Upper lobe of left lung (tissue), 6 donors: ENCODE data around the gene RNF8. TPM values are rescaled to one million over a fixed set of nuclear protein-coding genes. Genes with fewer than 3 reads are reported as not detected.

ENCODE experiments used
- ATAC-seq, 2 donors: fragments of 200-7000 bp; cut with Tn5 transposase; one replicate each; pipeline ENCODE4 v1.9.1; 2022; ENCODE audit warnings: mild to moderate bottlenecking in 2 of 2, moderate library complexity in 2 of 2; ENCODE audit not compliant: low FRiP score in 2 of 2
- DNase-seq, 2 donors: peaks; one replicate each; pipeline ENCODE4 v3.0.0-alpha.2; 2019 to 2020
- H3K27ac ChIP-seq, 4 donors: fragments of 200-600 bp; sonication (generic); one replicate each; pipeline ENCODE4 v1.5.1; 2016 to 2019
- H3K27me3 ChIP-seq, 4 donors: fragments of 200-600 bp; sonication (generic); one replicate each; pipeline ENCODE4 v1.5.1; 2017 to 2019
- H3K36me3 ChIP-seq, 4 donors: fragments of 200-600 bp; sonication (generic); one replicate each; pipeline ENCODE4 v1.5.1; 2016 to 2019
- H3K4me1 ChIP-seq, 4 donors: fragments of 200-600 bp; sonication (generic); one replicate each; pipeline ENCODE4 v1.5.1; 2018 to 2019
- H3K4me3 ChIP-seq, 4 donors: fragments of 200-600 bp; sonication (generic); one replicate each; pipeline ENCODE4 v1.5.1; 2017 to 2019; ENCODE audit warnings: mild to moderate bottlenecking in 2 of 4, moderate library complexity in 1 of 4
- H3K9me3 ChIP-seq, 4 donors: fragments of 200-600 bp; sonication (generic); one replicate each; pipeline ENCODE4 v1.5.1; 2018 to 2019
- CTCF ChIP-seq, 6 experiments: fragments of 450-650 bp in 4 of 6; fragments of 200-600 bp in 2 of 6; sonication (generic) in 2 of 6; IDR thresholded peaks; one replicate each; pipeline ENCODE4 v1.5.1; 2016 to 2019; ENCODE audit warnings: antibody characterized with exemption in 6 of 6
- EP300 ChIP-seq, 4 donors: sonication (generic); formaldehyde crosslinking; IDR thresholded peaks; one replicate each; pipeline ENCODE4 v1.5.1; 2017; ENCODE audit warnings: antibody characterized with exemption in 4 of 4, control low read depth in 2 of 4
- POLR2A ChIP-seq, 4 donors: fragments of 450-650 bp; IDR thresholded peaks; one replicate each; pipeline ENCODE4 v1.5.1; 2016 to 2017; ENCODE audit warnings: antibody characterized with exemption in 4 of 4, mild to moderate bottlenecking in 2 of 4
- POLR2AphosphoS5 ChIP-seq, 2 donors: sonication (generic); formaldehyde crosslinking; IDR thresholded peaks; one replicate each; pipeline ENCODE4 v1.5.1; 2017; ENCODE audit warnings: antibody characterized with exemption in 2 of 2
- WGBS, 2 donors: methylation state at CpG; one replicate each; pipeline ENCODE4 v1.1.5; 2017 to 2018; 5-methylcytosine and 5-hydroxymethylcytosine counted together
- total RNA-seq, 6 donors: library from RNA; depleted of rRNA in 4 of 6; stranded (reverse); fragments of >200 nt in 4 of 6; gene quantifications; one replicate each; pipeline versions ENCODE4 v1.1.0 to v1.2.1, GENCODE V29; 2016 to 2021
- donor health status: DM: no; HTN: no; CAD: no; lungs with moderate emphysema.
- donor health status: DM: no; HTN: yes; CAD: no; lungs with severe emphysema.

The RNF8 gene
- total RNA-seq, 6 donors from 2014 or later = 14.7 to 32.3 (median 17.1) TPM

GRCh38 chr6:37382994-37383765, 29.4 kb downstream of the RNF8 start:
- peaks cover 4 to 64% (median 24%) of the 10 kb centered on the region in 4 donors for H3K36me3 ChIP-seq
- TF ChIP-seq CTCF (IDR thresholded peaks at IDR 0.05) (no peak), POLR2AphosphoS5 (IDR thresholded peaks at IDR 0.05) (no peak), EP300 (IDR thresholded peaks at IDR 0.05) (no peak), POLR2A (IDR thresholded peaks at IDR 0.05) (no peak)
- WGBS, 2 donors = 89 to 100% methylated on average over 1 of the region's 1 CpG
- H3K4me3 ChIP-seq = no peak overlapping the region
- no peaks in the 10 kb centered on the region for H3K27me3 ChIP-seq
- H3K27ac ChIP-seq = no peak overlapping the region
- H3K9me3 ChIP-seq = no peaks in the 10 kb centered on the region
- ATAC-seq (no peak), DNase-seq (no peak)
- H3K4me1 ChIP-seq = no peaks in the 10 kb centered on the region

DNA sequence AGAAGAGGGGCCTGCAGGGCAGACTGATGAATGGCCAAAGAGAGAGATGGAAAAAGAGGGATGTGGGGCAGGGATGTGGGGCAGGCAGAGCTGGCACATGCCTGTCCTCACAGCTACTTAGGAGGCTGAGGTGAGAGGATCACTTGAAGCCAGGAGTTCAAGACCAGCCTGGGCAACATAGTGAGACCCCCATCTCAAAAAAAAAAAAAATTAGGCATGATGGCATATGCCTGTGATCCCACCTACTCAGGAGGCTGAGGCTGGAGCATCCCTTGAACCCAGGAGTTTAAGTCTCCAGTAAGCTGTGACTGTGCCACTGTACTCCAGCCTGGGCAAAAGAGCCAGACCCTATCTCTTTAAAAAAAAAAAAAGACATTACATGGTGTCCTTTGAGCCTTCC, 34.8 kb downstream of the RNF8 start:
- Histone ChIP-seq H3K36me3 (peaks cover 0 to 60% (median 31%) of the 10 kb centered on the region in 4 donors), H3K4me3 (no peak overlapping the region), H3K27ac (no peak overlapping the region), H3K9me3 (no peaks in the 10 kb centered on the region), H3K4me1 (no peaks in the 10 kb centered on the region), H3K27me3 (no peaks in the 10 kb centered on the region)
- TF ChIP-seq POLR2A (IDR thresholded peaks at IDR 0.05) = no peak
- DNase-seq (no peak), ATAC-seq (no peak)

GRCh38 chr6:37389857-37390256, 36.1 kb downstream of the RNF8 start:
- no peaks in the 10 kb centered on the region for H3K27me3 ChIP-seq
- no peak for DNase-seq
- peaks cover 0 to 61% (median 29%) of the 10 kb centered on the region in 4 donors for H3K36me3 ChIP-seq
- no peak overlapping the region for H3K4me3 ChIP-seq
- TF ChIP-seq POLR2A (IDR thresholded peaks at IDR 0.05) (no peak), POLR2AphosphoS5 (IDR thresholded peaks at IDR 0.05) (no peak), EP300 (IDR thresholded peaks at IDR 0.05) (no peak), CTCF (IDR thresholded peaks at IDR 0.05) (no peak)
- H3K9me3 ChIP-seq = no peaks in the 10 kb centered on the region
- no peak for ATAC-seq
- no peak overlapping the region for H3K27ac ChIP-seq
- 90 to 95% methylated on average over 3 of the region's 3 CpGs for WGBS, 2 donors
- H3K4me1 ChIP-seq = no peaks in the 10 kb centered on the region

DNA sequence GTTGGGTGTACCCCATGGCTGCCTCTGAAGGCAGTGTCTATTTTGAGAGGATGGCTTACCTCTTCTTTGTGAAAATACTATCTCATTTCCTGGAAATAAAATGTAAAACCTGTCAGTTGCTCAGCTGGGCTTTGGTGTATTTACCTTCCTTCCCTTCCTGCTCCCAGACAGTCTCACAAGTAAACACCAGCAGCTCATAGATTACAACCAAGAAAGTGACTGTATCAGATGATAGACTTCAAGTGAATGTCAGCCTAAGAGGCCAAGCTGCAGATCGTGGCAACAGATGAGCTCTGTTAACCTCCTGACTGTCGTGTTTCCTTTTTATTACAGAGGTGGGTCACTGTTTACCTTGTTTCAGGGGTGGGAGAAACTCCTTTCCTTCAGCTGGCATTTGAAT, 37.3 kb downstream of the RNF8 start:
- H3K27ac ChIP-seq = no peak overlapping the region
- no peaks in the 10 kb centered on the region for H3K4me1 ChIP-seq
- TF ChIP-seq POLR2A (IDR thresholded peaks at IDR 0.05) = no peak
- TF ChIP-seq POLR2AphosphoS5 (IDR thresholded peaks at IDR 0.05) = no peak
- DNase-seq (no peak), ATAC-seq (no peak)
- H3K36me3 ChIP-seq = peaks cover 0 to 49% (median 29%) of the 10 kb centered on the region in 4 donors
- no peaks in the 10 kb centered on the region for H3K27me3 ChIP-seq
- 61 to 66% methylated on average over 2 of the region's 2 CpGs for WGBS, 2 donors
- no peak overlapping the region for H3K4me3 ChIP-seq
- no peaks in the 10 kb centered on the region for H3K9me3 ChIP-seq

DNA sequence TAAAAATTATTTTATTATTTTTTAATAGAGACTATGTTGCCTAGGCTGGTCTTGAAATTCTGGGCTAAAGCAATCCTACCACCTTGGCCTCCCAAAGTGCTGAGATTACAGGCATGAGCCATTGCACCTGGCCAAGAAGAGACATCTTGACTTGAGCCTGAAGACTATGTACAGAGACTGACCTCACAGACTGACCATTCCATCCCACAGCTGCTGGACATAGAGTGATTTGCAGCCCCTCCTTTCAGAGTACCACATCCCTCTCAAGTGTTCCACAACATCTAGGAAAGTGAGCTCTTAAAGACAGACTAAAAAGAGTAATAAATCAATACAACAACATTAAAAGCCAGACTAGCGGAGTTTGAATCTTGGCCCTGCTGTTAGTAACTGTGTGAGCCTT, 39.0 kb downstream of the RNF8 start:
- no peak for TF ChIP-seq CTCF (IDR thresholded peaks at IDR 0.05)
- no peak for TF ChIP-seq POLR2AphosphoS5 (IDR thresholded peaks at IDR 0.05)
- TF ChIP-seq EP300 (IDR thresholded peaks at IDR 0.05) = no peak
- TF ChIP-seq POLR2A (IDR thresholded peaks at IDR 0.05) = no peak
- Histone ChIP-seq H3K27ac (no peak overlapping the region), H3K27me3 (no peaks in the 10 kb centered on the region), H3K9me3 (no peaks in the 10 kb centered on the region), H3K4me3 (no peak overlapping the region), H3K36me3 (peaks cover 0 to 42% (median 28%) of the 10 kb centered on the region in 4 donors), H3K4me1 (no peaks in the 10 kb centered on the region)
- ATAC-seq = no peak
- 92 to 100% methylated on average over 1 of the region's 1 CpG for WGBS, 2 donors
- no peak for DNase-seq

DNA sequence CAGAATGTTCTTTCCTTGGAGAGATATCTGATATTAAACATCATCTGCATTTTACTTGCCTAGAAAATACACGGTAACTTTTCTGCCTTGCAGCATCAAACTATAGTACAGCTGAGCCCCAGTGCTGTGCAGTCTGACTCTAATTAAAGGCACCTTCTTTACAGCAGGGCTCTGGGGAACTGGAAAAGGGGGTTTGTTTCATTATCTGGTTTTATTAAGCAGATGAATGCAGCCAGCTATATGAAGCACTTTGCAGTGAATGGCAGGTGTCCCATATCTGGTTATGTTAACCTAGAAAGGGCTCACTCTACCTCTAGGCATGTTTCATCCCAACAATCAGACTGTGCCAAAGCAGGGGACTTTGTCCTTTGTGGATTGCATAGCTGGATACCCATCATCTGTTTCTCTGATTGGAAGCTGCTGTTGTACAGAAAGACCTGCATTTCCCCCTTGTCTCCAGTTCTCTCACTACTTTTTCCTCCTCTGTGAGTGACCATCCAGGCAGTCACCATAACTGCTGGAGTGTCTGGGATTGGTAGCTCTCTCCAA, 39.7 kb downstream of the RNF8 start:
- no peaks in the 10 kb centered on the region for H3K9me3 ChIP-seq
- H3K27me3 ChIP-seq = no peaks in the 10 kb centered on the region
- no peak overlapping the region for H3K27ac ChIP-seq
- 79 to 96% methylated on average over 1 of the region's 1 CpG for WGBS, 2 donors
- TF ChIP-seq POLR2A (IDR thresholded peaks at IDR 0.05) (no peak), CTCF (IDR thresholded peaks at IDR 0.05) (no peak), POLR2AphosphoS5 (IDR thresholded peaks at IDR 0.05) (no peak), EP300 (IDR thresholded peaks at IDR 0.05) (no peak)
- DNase-seq (no peak), ATAC-seq (no peak)
- no peaks in the 10 kb centered on the region for H3K4me1 ChIP-seq
- H3K36me3 ChIP-seq = peaks cover 0 to 38% (median 27%) of the 10 kb centered on the region in 4 donors
- no peak overlapping the region for H3K4me3 ChIP-seq
